Effector memory CD4-positive, alpha-beta T cell (primary cell): ENCODE data around the gene SRRM1.

ENCODE experiments used
- DNase-seq, 3 donors: peaks; one replicate each; pipeline ENCODE4 v3.0.0-alpha.2; 2020
- H3K27ac ChIP-seq: 2 replicates; pipeline ENCODE4 v1.7.0; 2013; ENCODE audit warnings: mild to moderate bottlenecking, low read length, moderate library complexity; ENCODE audit not compliant: insufficient read depth, poor library complexity, severe bottlenecking
- H3K27me3 ChIP-seq: replicated peaks from 2 replicates; pipeline ENCODE4 v1.7.0; 2013; ENCODE audit warnings: mild to moderate bottlenecking, low read length; ENCODE audit not compliant: insufficient read depth, control insufficient read depth, poor library complexity, severe bottlenecking
- H3K36me3 ChIP-seq: 2 replicates; pipeline ENCODE4 v1.7.0; 2013; ENCODE audit warnings: mild to moderate bottlenecking, low read length, moderate library complexity; ENCODE audit not compliant: control insufficient read depth, insufficient read depth
- H3K4me1 ChIP-seq: 2 replicates; pipeline ENCODE4 v1.7.0; 2013; ENCODE audit warnings: low read length, mild to moderate bottlenecking; ENCODE audit not compliant: control insufficient read depth, insufficient read depth, poor library complexity, severe bottlenecking
- H3K4me3 ChIP-seq: 2 replicates; pipeline ENCODE4 v1.7.0; 2013; ENCODE audit warnings: low read length, low read depth, mild to moderate bottlenecking; ENCODE audit not compliant: insufficient read depth, poor library complexity, severe bottlenecking
- H3K9me3 ChIP-seq: 2 replicates; pipeline ENCODE4 v1.7.0; 2013; ENCODE audit warnings: mild to moderate bottlenecking, low read length, moderate library complexity; ENCODE audit not compliant: control insufficient read depth

SRRM1 gene

GRCh38 chr1:24641646-24642151, 1.4 kb upstream of the SRRM1 start:
- Histone ChIP-seq H3K9me3 (no peaks in the 10 kb centered on the region), H3K27ac (peak overlapping the region; percentile 99), H3K4me1 (peaks cover 23% of the 10 kb centered on the region), H3K4me3 (peak overlapping the region; percentile 90), H3K27me3 (no peaks in the 10 kb centered on the region), H3K36me3 (peaks cover 14% of the 10 kb centered on the region)
- no peak for DNase-seq

- H3K27ac ChIP-seq = peak overlapping the region; percentile 93
- peak overlapping the region; percentile 96 for H3K4me3 ChIP-seq
- no peaks in the 10 kb centered on the region for H3K9me3 ChIP-seq
- H3K36me3 ChIP-seq = peaks cover 31% of the 10 kb centered on the region
- no peaks in the 10 kb centered on the region for H3K27me3 ChIP-seq
- DNase-seq = no peak
- peaks cover 23% of the 10 kb centered on the region for H3K4me1 ChIP-seq
Observed at GRCh38 chr1:24643363-24644099, 429 bp downstream of the SRRM1 start.

GRCh38 chr1:24644100-24644384, 940 bp downstream of the SRRM1 start:
- DNase-seq = no peak
- Histone ChIP-seq H3K4me1 (peaks cover 23% of the 10 kb centered on the region), H3K27ac (peak overlapping the region; percentile 93), H3K4me3 (peak overlapping the region; percentile 96), H3K36me3 (peaks cover 36% of the 10 kb centered on the region), H3K9me3 (no peaks in the 10 kb centered on the region), H3K27me3 (no peaks in the 10 kb centered on the region)

GRCh38 chr1:24648919-24649318, 5.8 kb downstream of the SRRM1 start:
- Histone ChIP-seq H3K36me3 (peaks cover 83% of the 10 kb centered on the region), H3K27ac (no peak overlapping the region), H3K27me3 (no peaks in the 10 kb centered on the region), H3K4me3 (no peak overlapping the region), H3K4me1 (peaks cover 16% of the 10 kb centered on the region), H3K9me3 (no peaks in the 10 kb centered on the region)
- no peak for DNase-seq

GRCh38 chr1:24652382-24652781, 9.3 kb downstream of the SRRM1 start:
- Histone ChIP-seq H3K9me3 (no peaks in the 10 kb centered on the region), H3K27ac (no peak overlapping the region), H3K27me3 (no peaks in the 10 kb centered on the region), H3K36me3 (peaks cover 98% of the 10 kb centered on the region), H3K4me1 (no peaks in the 10 kb centered on the region), H3K4me3 (no peak overlapping the region)
- no peak for DNase-seq

GRCh38 chr1:24654010-24654409, 10.9 kb downstream of the SRRM1 start:
- no peaks in the 10 kb centered on the region for H3K4me1 ChIP-seq
- H3K36me3 ChIP-seq = peaks cover 95% of the 10 kb centered on the region
- H3K27me3 ChIP-seq = no peaks in the 10 kb centered on the region
- H3K4me3 ChIP-seq = no peak overlapping the region
- DNase-seq = no peak
- no peak overlapping the region for H3K27ac ChIP-seq
- H3K9me3 ChIP-seq = no peaks in the 10 kb centered on the region

GRCh38 chr1:24656046-24656445, 12.9 kb downstream of the SRRM1 start:
- no peak for DNase-seq
- Histone ChIP-seq H3K4me3 (no peak overlapping the region), H3K4me1 (no peaks in the 10 kb centered on the region), H3K27ac (no peak overlapping the region), H3K9me3 (no peaks in the 10 kb centered on the region), H3K36me3 (peaks cover 88% of the 10 kb centered on the region), H3K27me3 (no peaks in the 10 kb centered on the region)

- H3K4me3 ChIP-seq = no peak overlapping the region
- no peaks in the 10 kb centered on the region for H3K9me3 ChIP-seq
- H3K36me3 ChIP-seq = peaks cover 88% of the 10 kb centered on the region
- DNase-seq = no peak
- no peaks in the 10 kb centered on the region for H3K27me3 ChIP-seq
- H3K4me1 ChIP-seq = no peaks in the 10 kb centered on the region
- H3K27ac ChIP-seq = no peak overlapping the region
Observed at GRCh38 chr1:24657781-24658180, 14.7 kb downstream of the SRRM1 start.

GRCh38 chr1:24659166-24659904, 16.2 kb downstream of the SRRM1 start:
- Histone ChIP-seq H3K36me3 (peaks cover 87% of the 10 kb centered on the region), H3K4me3 (no peak overlapping the region), H3K27me3 (no peaks in the 10 kb centered on the region), H3K9me3 (no peaks in the 10 kb centered on the region), H3K27ac (no peak overlapping the region), H3K4me1 (no peaks in the 10 kb centered on the region)
- no peak for DNase-seq

- Histone ChIP-seq H3K27me3 (no peaks in the 10 kb centered on the region), H3K4me3 (no peak overlapping the region), H3K27ac (no peak overlapping the region), H3K9me3 (no peaks in the 10 kb centered on the region), H3K4me1 (no peaks in the 10 kb centered on the region), H3K36me3 (peaks cover 86% of the 10 kb centered on the region)
- no peak for DNase-seq
Observed at GRCh38 chr1:24659993-24660665, 17.0 kb downstream of the SRRM1 start.
